ENCODE measurements around the gene AIRE. TPM values are rescaled to one million over a fixed set of nuclear protein-coding genes. Genes with fewer than 3 reads are reported as not detected.

AIRE gene
- total RNA-seq, 1 experiment from 2014 or later = 0.09 TPM

DNA sequence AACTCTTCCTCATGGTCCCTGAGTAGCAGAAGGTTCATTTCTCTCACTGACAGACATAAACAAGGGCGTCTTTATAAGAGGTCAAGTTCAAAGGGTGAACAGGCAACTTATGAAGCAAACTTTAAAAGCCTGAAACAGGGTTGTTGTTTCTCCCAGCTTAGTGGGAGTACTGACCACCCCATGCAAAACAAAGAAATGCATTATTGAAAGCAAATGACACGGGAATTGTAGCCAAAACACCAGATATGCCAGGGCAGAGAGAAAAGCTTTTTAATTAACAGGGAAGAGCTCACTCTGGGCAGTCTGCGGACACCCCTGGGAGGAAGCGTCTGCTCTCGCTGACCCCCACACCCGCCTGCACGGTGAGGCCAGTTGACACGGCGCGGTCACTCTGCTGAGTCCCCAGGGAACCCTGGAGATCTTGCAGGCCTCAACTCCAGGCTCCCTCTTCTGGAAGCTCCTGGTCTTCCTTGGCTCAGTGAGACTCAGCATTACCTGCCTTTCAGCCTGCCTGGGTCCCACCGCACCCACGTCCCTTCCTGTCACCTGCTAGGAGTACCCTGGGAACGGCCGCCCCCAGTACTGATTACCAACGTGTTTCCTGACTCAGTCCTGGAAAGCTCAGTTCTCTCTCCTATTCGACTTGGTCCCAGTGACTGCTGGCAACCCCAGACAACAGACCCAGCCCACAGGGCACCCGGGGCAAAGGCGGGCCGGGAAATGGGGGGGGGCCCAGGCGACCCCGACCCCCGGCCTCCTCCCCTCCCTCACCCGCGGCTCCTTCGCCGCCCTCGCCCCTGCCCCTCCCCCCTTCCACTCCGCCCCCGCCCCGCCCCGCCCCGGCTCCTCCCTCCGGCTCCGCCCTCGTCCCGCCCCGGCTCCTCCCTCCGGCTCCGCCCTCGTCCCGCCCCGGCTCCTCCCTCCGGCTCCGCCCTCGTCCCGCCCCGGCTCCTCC is 52.5 kb downstream of the AIRE start:
- ChIA-PET POLR2A (interaction anchor here (0.5 to 1.6 kb wide), 2 partner anchors 22 to 117 kb away, joined by 3 to 4 read pairs; partner anchors contain the start of gene LRRC3), CTCF (interaction anchor here (0.5 to 2.1 kb wide), 16 partner anchors 9 to 729 kb away, joined by 3 to 13 read pairs (median 4); partner anchors contain the start of genes LRRC3 and PFKL)
- Mint-ChIP-seq H3K4me3 (peak overlapping the region; percentile 64), H3K27me3 (ENCODE audit: low read depth) (no peaks in the 10 kb centered on the region), H3K27ac (peak overlapping the region; percentile 45; the same call in 1 of the 2 replicates), H3K4me1 (peaks cover 38% of the 10 kb centered on the region), H3K9me3 (no peaks in the 10 kb centered on the region), H3K36me3 (no peaks in the 10 kb centered on the region)
- ATAC-seq (peak; percentile 43), DNase-seq (ENCODE audit: low spot score) (peak; percentile 66)
- TF ChIP-seq, protein P1, sequence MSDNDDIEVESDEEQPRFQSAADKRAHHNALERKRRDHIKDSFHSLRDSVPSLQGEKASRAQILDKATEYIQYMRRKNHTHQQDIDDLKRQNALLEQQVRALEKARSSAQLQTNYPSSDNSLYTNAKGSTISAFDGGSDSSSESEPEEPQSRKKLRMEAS (CRISPR knock-in tag; IDR thresholded peaks at IDR 0.05) = 0 out of 2 replicates have a peak, but pooled peaks have one; percentile 18
- TF ChIP-seq, protein P2, sequence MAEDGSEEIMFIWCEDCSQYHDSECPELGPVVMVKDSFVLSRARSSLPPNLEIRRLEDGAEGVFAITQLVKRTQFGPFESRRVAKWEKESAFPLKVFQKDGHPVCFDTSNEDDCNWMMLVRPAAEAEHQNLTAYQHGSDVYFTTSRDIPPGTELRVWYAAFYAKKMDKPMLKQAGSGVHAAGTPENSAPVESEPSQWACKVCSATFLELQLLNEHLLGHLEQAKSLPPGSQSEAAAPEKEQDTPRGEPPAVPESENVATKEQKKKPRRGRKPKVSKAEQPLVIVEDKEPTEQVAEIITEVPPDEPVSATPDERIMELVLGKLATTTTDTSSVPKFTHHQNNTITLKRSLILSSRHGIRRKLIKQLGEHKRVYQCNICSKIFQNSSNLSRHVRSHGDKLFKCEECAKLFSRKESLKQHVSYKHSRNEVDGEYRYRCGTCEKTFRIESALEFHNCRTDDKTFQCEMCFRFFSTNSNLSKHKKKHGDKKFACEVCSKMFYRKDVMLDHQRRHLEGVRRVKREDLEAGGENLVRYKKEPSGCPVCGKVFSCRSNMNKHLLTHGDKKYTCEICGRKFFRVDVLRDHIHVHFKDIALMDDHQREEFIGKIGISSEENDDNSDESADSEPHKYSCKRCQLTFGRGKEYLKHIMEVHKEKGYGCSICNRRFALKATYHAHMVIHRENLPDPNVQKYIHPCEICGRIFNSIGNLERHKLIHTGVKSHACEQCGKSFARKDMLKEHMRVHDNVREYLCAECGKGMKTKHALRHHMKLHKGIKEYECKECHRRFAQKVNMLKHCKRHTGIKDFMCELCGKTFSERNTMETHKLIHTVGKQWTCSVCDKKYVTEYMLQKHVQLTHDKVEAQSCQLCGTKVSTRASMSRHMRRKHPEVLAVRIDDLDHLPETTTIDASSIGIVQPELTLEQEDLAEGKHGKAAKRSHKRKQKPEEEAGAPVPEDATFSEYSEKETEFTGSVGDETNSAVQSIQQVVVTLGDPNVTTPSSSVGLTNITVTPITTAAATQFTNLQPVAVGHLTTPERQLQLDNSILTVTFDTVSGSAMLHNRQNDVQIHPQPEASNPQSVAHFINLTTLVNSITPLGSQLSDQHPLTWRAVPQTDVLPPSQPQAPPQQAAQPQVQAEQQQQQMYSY (CRISPR knock-in tag; IDR thresholded peaks at IDR 0.05) = 0 out of 2 replicates have a peak, but pooled peaks have one; percentile 32
- 0 out of 2 replicates have a peak, but pooled peaks have one; percentile 60 for TF ChIP-seq SP1 (CRISPR knock-in tag; conservative IDR thresholded peaks at IDR 0.05)
- TF ChIP-seq JAZF1 (CRISPR knock-in tag; IDR thresholded peaks at IDR 0.05) = no peak
- TF ChIP-seq, protein P3, sequence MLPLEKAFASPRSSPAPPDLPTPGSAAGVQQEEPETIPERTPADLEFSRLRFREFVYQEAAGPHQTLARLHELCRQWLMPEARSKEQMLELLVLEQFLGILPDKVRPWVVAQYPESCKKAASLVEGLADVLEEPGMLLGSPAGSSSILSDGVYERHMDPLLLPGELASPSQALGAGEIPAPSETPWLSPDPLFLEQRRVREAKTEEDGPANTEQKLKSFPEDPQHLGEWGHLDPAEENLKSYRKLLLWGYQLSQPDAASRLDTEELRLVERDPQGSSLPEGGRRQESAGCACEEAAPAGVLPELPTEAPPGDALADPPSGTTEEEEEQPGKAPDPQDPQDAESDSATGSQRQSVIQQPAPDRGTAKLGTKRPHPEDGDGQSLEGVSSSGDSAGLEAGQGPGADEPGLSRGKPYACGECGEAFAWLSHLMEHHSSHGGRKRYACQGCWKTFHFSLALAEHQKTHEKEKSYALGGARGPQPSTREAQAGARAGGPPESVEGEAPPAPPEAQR (CRISPR knock-in tag; IDR thresholded peaks at IDR 0.05) = no peak
- 0 out of 2 replicates have a peak, but pooled peaks have one; percentile 32 for TF ChIP-seq FOXK1 (CRISPR knock-in tag; IDR thresholded peaks at IDR 0.05)
- TF ChIP-seq, protein P4, sequence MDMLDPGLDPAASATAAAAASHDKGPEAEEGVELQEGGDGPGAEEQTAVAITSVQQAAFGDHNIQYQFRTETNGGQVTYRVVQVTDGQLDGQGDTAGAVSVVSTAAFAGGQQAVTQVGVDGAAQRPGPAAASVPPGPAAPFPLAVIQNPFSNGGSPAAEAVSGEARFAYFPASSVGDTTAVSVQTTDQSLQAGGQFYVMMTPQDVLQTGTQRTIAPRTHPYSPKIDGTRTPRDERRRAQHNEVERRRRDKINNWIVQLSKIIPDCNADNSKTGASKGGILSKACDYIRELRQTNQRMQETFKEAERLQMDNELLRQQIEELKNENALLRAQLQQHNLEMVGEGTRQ (CRISPR knock-in tag; IDR thresholded peaks at IDR 0.05) = no peak

DNA sequence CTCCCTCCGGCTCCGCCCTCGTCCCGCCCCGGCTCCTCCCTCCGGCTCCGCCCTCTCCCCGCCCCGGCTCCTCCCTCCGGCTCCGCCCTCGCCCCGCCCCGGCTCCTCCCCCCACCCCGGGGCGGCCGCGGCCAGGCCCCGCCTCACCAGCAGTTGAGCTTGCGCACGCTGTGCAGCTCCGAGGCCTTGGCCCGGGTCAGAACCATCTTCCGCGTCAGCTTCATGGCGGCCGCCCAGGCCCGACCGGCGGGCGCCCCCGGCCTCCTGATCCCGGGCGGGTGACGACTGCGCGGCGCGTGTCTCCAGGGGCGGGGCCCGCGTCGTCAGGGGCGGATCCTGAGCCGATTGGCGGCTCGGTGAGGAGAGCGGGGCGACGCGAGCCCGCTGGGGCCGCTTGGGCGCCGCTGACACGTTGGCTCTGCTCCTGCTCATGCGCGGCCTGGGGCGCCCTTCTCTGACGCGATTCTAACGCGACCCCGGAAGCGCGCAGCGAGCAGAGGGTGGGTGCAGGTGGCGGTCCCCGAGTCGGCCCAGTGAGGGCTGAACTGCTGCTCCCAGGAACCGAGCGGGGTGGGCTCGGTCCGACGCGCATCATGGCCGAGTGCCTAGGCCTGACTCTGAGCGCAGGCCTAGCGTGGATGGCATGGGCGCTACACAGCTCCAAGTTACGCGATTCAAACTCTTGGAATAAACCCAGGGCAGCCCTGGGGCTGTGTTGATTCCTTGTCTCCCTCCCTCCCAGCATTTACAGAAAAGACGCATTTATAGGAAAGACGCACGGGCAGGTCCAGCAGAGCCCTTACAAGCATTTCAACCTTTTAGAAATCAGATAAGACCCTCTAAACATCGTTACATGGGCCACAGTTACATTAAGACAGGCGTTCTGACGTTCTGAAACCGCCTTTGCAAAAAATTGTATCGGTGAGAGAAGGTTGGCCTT is 53.6 kb downstream of the AIRE start, which contains the start of gene CFAP410:
Gene CFAP410 (minus strand): TSS at position 420 of the 940 bp plus-strand sequence. CDS start 196 bp downstream, at position 224.
- CTCF ChIA-PET = interaction anchor here (0.9 to 2.1 kb wide), 9 partner anchors 10 to 728 kb away, joined by 3 to 13 read pairs (median 4); partner anchors contain the start of genes LRRC3 and PFKL
- POLR2A ChIA-PET = interaction anchor here (1.6 kb wide), 1 partner anchor 116 kb away, joined by 4 read pairs; the partner anchor contains the start of gene LRRC3
- Mint-ChIP-seq H3K4me3 (peak within 1 kb of the TSS; percentile 84), H3K27ac (peak within 1 kb of the TSS; percentile 93), H3K9me3 (no peaks in the 10 kb centered on the region), H3K27me3 (ENCODE audit: low read depth) (no peaks in the 10 kb centered on the region), H3K36me3 (no peaks in the 10 kb centered on the region), H3K4me1 (peaks cover 38% of the 10 kb centered on the region)
- ATAC-seq (peak; percentile 90), DNase-seq (ENCODE audit: low spot score) (peak; percentile 95)
- TF ChIP-seq FOXP1 (CRISPR knock-in tag; IDR thresholded peaks at IDR 0.05; ENCODE audit: borderline replicate concordance) (peak; percentile 68; the same call in 1 of the 2 replicates), ETV6 (CRISPR knock-in tag; IDR thresholded peaks at IDR 0.05) (peak; percentile 85; the same call in 1 of the 2 replicates), ZBTB21 (CRISPR knock-in tag; IDR thresholded peaks at IDR 0.05; ENCODE audit: borderline replicate concordance) (no peak), ZNF317 (CRISPR knock-in tag; IDR thresholded peaks at IDR 0.05; ENCODE audit: borderline replicate concordance, low read depth) (no peak), GABPB1 (CRISPR knock-in tag; IDR thresholded peaks at IDR 0.05) (peak; percentile 43; the same call in 1 of the 2 replicates), SP1 (CRISPR knock-in tag; conservative IDR thresholded peaks at IDR 0.05) (peak; percentile 93; the same call in 1 of the 2 replicates), TP53 (CRISPR knock-in tag; IDR thresholded peaks at IDR 0.05) (0 out of 2 replicates have a peak, but pooled peaks have one; percentile 55), CREB1 (CRISPR knock-in tag; IDR thresholded peaks at IDR 0.05) (peak; percentile 79; the same call in 1 of the 2 replicates), KAT7 (CRISPR knock-in tag; IDR thresholded peaks at IDR 0.05; ENCODE audit: borderline replicate concordance) (0 out of 2 replicates have a peak, but pooled peaks have one; percentile 53)
- TF ChIP-seq, protein P5, sequence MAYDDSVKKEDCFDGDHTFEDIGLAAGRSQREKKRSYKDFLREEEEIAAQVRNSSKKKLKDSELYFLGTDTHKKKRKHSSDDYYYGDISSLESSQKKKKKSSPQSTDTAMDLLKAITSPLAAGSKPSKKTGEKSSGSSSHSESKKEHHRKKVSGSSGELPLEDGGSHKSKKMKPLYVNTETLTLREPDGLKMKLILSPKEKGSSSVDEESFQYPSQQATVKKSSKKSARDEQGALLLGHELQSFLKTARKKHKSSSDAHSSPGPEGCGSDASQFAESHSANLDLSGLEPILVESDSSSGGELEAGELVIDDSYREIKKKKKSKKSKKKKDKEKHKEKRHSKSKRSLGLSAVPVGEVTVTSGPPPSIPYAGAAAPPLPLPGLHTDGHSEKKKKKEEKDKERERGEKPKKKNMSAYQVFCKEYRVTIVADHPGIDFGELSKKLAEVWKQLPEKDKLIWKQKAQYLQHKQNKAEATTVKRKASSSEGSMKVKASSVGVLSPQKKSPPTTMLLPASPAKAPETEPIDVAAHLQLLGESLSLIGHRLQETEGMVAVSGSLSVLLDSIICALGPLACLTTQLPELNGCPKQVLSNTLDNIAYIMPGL (CRISPR knock-in tag; IDR thresholded peaks at IDR 0.05) = peak; percentile 44; the same call in 1 of the 2 replicates
- TF ChIP-seq, protein P6, sequence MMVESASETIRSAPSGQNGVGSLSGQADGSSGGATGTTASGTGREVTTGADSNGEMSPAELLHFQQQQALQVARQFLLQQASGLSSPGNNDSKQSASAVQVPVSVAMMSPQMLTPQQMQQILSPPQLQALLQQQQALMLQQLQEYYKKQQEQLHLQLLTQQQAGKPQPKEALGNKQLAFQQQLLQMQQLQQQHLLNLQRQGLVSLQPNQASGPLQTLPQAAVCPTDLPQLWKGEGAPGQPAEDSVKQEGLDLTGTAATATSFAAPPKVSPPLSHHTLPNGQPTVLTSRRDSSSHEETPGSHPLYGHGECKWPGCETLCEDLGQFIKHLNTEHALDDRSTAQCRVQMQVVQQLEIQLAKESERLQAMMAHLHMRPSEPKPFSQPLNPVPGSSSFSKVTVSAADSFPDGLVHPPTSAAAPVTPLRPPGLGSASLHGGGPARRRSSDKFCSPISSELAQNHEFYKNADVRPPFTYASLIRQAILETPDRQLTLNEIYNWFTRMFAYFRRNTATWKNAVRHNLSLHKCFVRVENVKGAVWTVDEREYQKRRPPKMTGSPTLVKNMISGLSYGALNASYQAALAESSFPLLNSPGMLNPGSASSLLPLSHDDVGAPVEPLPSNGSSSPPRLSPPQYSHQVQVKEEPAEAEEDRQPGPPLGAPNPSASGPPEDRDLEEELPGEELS (CRISPR knock-in tag; IDR thresholded peaks at IDR 0.05) = peak; percentile 84
- TF ChIP-seq, protein P7, sequence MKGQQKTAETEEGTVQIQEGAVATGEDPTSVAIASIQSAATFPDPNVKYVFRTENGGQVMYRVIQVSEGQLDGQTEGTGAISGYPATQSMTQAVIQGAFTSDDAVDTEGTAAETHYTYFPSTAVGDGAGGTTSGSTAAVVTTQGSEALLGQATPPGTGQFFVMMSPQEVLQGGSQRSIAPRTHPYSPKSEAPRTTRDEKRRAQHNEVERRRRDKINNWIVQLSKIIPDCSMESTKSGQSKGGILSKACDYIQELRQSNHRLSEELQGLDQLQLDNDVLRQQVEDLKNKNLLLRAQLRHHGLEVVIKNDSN (CRISPR knock-in tag; IDR thresholded peaks at IDR 0.05) = peak; percentile 18; the same call in 1 of the 2 replicates
